PC-3 (cell line): Measurements from ENCODE around the gene MRFAP1L1. TPM values are rescaled to one million over a fixed set of nuclear protein-coding genes. Genes with fewer than 3 reads are reported as not detected.

Source experiments
- ATAC-seq: fragments of 200-7000 bp; cut with Tn5 transposase; 2 replicates; pipeline ENCODE4 v1.9.1; 2020; ENCODE audit warnings: mild to moderate bottlenecking, moderate library complexity
- BruUV-seq: library from RNA; stranded (reverse); fragments of 400-500 nt; replicated peaks from 2 replicates; lab custom pipeline; 2021; lab: Mats Ljungman, UMichigan
- CTCF ChIA-PET: fragments of 300-600 bp; sonication (Branson Sonifier 250); formaldehyde crosslinking; loops from one replicate; lab custom pipeline; 2022; ENCODE audit warnings: antibody characterized with exemption; lab: Charles Lee
- POLR2A ChIA-PET: fragments of 300-600 bp; sonication (Branson Sonifier 250); formaldehyde crosslinking; loops from one replicate; lab custom pipeline; 2022; ENCODE audit warnings: antibody characterized with exemption; ENCODE audit not compliant: unreplicated experiment; lab: Charles Lee
- DNase-seq: peaks from one replicate; pipeline ENCODE4 v3.0.0-alpha.2; 2015
- H2AFZ ChIP-seq: fragments of 300-600 bp; sonication (generic); 2 replicates; pipeline ENCODE4 v1.6.0; 2016; ENCODE audit warnings: antibody characterized with exemption, low read length
- H3F3A ChIP-seq: fragments of 300-600 bp; sonication (generic); one replicate; pipeline ENCODE4 v1.6.0; 2017; ENCODE audit warnings: antibody characterized with exemption, low read length, control low read depth, mild to moderate bottlenecking; ENCODE audit not compliant: unreplicated experiment
- H3K27ac ChIP-seq: fragments of 300-600 bp; sonication (generic); 2 replicates; pipeline ENCODE4 v1.5.1; 2016; ENCODE audit warnings: mild to moderate bottlenecking, low read length
- H3K27me3 ChIP-seq: fragments of 300-600 bp; sonication (generic); 2 replicates; pipeline ENCODE4 v1.6.1; 2016; ENCODE audit warnings: low read length, mixed read lengths
- H3K36me3 ChIP-seq: fragments of 300-600 bp; sonication (generic); 2 replicates; pipeline ENCODE4 v1.6.1; 2016; ENCODE audit warnings: low read depth, mixed run types, low read length, mixed read lengths
- H3K4me1 ChIP-seq: fragments of 300-600 bp; sonication (generic); 2 replicates; pipeline ENCODE4 v1.5.1; 2016; ENCODE audit warnings: low read length; ENCODE audit not compliant: insufficient read depth
- H3K4me2 ChIP-seq: fragments of 300-600 bp; sonication (generic); 2 replicates; pipeline ENCODE4 v1.6.0; 2016; ENCODE audit warnings: low read length
- H3K4me3 ChIP-seq: fragments of 300-600 bp; sonication (generic); 2 replicates; pipeline ENCODE4 v1.5.1; 2016; ENCODE audit warnings: mild to moderate bottlenecking, low read length, mixed read lengths
- H3K79me2 ChIP-seq: fragments of 300-600 bp; sonication (generic); 2 replicates; pipeline ENCODE4 v1.6.1; 2017; ENCODE audit warnings: low read length, mixed read lengths
- H3K9ac ChIP-seq: fragments of 300-600 bp; sonication (generic); 2 replicates; pipeline ENCODE4 v1.6.0; 2016; ENCODE audit warnings: mild to moderate bottlenecking, low read length
- H3K9me2 ChIP-seq: fragments of 300-600 bp; sonication (generic); replicated peaks from 2 replicates; pipeline ENCODE4 v1.6.1; 2016; ENCODE audit warnings: mixed run types, low read length, mixed read lengths
- H3K9me3 ChIP-seq: fragments of 300-600 bp; sonication (generic); 2 replicates; pipeline ENCODE4 v1.6.1; 2016; ENCODE audit warnings: low read length, mixed read lengths
- H4K20me1 ChIP-seq: fragments of 300-600 bp; sonication (generic); 2 replicates; pipeline ENCODE4 v1.6.1; 2016; ENCODE audit warnings: low read length, mixed read lengths
- EZH2 ChIP-seq: fragments of 300-600 bp; sonication (generic); IDR thresholded peaks from one replicate; pipeline ENCODE4 v1.6.1; 2017; ENCODE audit warnings: antibody characterized with exemption, mild to moderate bottlenecking, low read length; ENCODE audit not compliant: unreplicated experiment
- EZH2phosphoT487 ChIP-seq: fragments of 300-600 bp; sonication (generic); IDR thresholded peaks from 2 replicates; pipeline ENCODE4 v1.6.1; 2018; ENCODE audit warnings: mild to moderate bottlenecking, antibody characterized with exemption, low read length, borderline replicate concordance
- intact Hi-C: fragments of 100-400 bp; cut with micrococcal nuclease; formaldehyde crosslinking; loops from 2 replicates; pipeline ENCODE4 v1.9.0; 2023
- total RNA-seq: library from RNA; depleted of rRNA; stranded (reverse); fragments of >200 nt; gene quantifications from 2 replicates; pipeline ENCODE4 v1.2.3, GENCODE V29; 2014
- TF ChIP-seq, protein P1 (sequence below): fragments of 300-600 bp; sonication (generic); conservative IDR thresholded peaks from 2 replicates; pipeline ENCODE4 v1.5.1; 2017; ENCODE audit warnings: antibody characterized with exemption, low read depth, mild to moderate bottlenecking, low read length

MRFAP1L1 gene
- total RNA-seq, 1 experiment from 2014 or later: 50.5 TPM

DNA sequence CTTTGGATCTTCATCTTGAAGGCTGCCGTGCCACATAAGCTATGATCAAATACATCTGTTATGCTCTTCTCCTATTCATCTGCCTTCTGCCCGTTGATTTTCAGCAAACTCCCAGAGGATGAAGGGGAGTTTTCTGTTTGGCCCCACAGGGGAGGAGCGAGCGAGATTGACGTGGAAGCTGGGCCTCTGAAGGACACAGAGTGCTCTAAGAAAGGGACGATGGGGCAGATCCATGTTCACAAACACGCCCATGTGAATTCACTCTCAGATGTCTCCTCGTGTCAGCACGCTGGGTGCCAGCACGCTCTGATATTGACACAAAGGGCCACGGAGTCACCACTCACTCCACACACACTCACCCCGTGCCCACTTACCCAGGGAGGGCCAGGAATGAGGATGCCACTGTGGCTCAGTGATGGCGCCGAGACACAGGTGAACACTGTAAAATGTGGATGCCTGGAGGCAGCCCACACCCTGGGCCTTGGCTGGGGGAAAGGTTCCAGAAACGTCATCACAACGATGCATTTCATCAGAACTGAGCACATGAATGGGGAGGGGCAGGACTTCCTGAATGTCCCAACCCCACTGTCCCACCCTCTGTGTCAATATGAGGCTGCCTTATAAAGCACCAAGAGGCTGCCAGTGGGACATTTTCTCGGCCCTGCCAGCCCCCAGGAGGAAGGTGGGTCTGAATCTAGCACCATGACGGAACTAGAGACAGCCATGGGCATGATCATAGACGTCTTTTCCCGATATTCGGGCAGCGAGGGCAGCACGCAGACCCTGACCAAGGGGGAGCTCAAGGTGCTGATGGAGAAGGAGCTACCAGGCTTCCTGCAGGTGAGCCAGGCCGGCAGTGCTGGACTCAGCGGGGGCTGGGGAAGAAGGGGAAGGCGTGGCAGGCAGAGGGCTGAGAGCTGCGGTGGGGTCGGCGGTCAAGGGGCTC lies 16.2 kb downstream of the MRFAP1L1 start, which contains the start of gene S100P:
S100P (plus strand) TSS at position 648 of the 946 bp plus-strand sequence; CDS start at position 703, 55 bp downstream.
- ChIA-PET POLR2A (no interaction called here), CTCF (interaction anchor here (0.7 kb wide), 1 partner anchor 496 kb away, joined by 3 read pairs; no protein-coding TSS in a partner anchor)
- Histone ChIP-seq H3K27me3 (no peaks in the 10 kb centered on the region), H2AFZ (no peak within 1 kb of the TSS), H3F3A (peaks cover 5% of the 10 kb centered on the region), H3K9me3 (no peaks in the 10 kb centered on the region), H3K4me2 (peak within 1 kb of the TSS; percentile 81), H3K4me1 (peaks cover 67% of the 10 kb centered on the region), H3K9ac (peak within 1 kb of the TSS; percentile 82), H3K9me2 (no peaks in the 10 kb centered on the region), H4K20me1 (no peaks in the 10 kb centered on the region), H3K27ac (peak within 1 kb of the TSS; percentile 96), H3K79me2 (peaks cover 21% of the 10 kb centered on the region), H3K4me3 (peak within 1 kb of the TSS; percentile 50; the same call in 1 of the 2 replicates), H3K36me3 (no peaks in the 10 kb centered on the region)
- BruUV-seq: TSS peak; percentile 83
- TF ChIP-seq, protein P1, sequence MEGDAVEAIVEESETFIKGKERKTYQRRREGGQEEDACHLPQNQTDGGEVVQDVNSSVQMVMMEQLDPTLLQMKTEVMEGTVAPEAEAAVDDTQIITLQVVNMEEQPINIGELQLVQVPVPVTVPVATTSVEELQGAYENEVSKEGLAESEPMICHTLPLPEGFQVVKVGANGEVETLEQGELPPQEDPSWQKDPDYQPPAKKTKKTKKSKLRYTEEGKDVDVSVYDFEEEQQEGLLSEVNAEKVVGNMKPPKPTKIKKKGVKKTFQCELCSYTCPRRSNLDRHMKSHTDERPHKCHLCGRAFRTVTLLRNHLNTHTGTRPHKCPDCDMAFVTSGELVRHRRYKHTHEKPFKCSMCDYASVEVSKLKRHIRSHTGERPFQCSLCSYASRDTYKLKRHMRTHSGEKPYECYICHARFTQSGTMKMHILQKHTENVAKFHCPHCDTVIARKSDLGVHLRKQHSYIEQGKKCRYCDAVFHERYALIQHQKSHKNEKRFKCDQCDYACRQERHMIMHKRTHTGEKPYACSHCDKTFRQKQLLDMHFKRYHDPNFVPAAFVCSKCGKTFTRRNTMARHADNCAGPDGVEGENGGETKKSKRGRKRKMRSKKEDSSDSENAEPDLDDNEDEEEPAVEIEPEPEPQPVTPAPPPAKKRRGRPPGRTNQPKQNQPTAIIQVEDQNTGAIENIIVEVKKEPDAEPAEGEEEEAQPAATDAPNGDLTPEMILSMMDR: no peak
- TF ChIP-seq EZH2phosphoT487: no peak
- no peak for TF ChIP-seq EZH2
- DNase-seq: peak; percentile 57
- intact Hi-C loops: loop anchor here (2.0 kb wide), 1 partner anchor 19 kb away; a partner anchor contains a TSS
- ATAC-seq: peak; percentile 2; the same call in 1 of the 2 replicates

DNA sequence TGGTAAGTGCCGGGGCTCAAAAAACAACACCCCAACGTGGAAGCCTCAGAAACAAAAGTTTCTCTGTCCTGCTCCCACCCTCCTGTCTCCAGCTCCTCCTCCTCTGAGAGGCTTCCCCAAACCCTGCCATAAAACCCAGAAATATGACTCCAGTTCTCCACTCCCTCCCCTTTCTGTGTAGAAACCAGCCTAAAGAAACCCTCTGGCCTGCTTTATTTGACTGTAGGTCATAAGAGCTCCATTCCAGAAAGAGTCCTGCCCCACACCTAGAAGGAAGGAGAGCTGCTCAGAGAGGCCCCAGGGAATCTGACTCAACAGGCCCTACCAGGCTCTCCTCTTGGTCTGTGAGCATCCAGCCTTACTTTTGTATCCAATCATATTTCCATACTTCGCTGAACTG lies 16.9 kb downstream of the MRFAP1L1 start:
- ChIA-PET CTCF (interaction anchor here (0.5 to 0.7 kb wide), 3 partner anchors 18 to 497 kb away, joined by 3 to 5 read pairs (median 3); no protein-coding TSS in a partner anchor), POLR2A (interaction anchor here (0.7 kb wide), 2 partner anchors 18 to 307 kb away, joined by 4 read pairs; no protein-coding TSS in a partner anchor)
- Histone ChIP-seq H2AFZ (no peak overlapping the region), H4K20me1 (no peaks in the 10 kb centered on the region), H3K4me2 (peak overlapping the region; percentile 81), H3K79me2 (peaks cover 21% of the 10 kb centered on the region), H3K9ac (peak overlapping the region; percentile 82), H3F3A (peaks cover 5% of the 10 kb centered on the region), H3K9me3 (no peaks in the 10 kb centered on the region), H3K9me2 (no peaks in the 10 kb centered on the region), H3K4me1 (peaks cover 74% of the 10 kb centered on the region), H3K4me3 (no peak overlapping the region), H3K36me3 (no peaks in the 10 kb centered on the region), H3K27ac (peak overlapping the region; percentile 96), H3K27me3 (no peaks in the 10 kb centered on the region)
- DNase-seq (peak; percentile 72), ATAC-seq (peak; percentile 34)
- BruUV-seq: no TSS peak
- TF ChIP-seq, protein P1: no peak
- no peak for TF ChIP-seq EZH2phosphoT487
- intact Hi-C loops: no loop called here
